PC-3 (cell line): ENCODE measurements around the gene PTPRD. TPM values are rescaled to one million over a fixed set of nuclear protein-coding genes. Genes with fewer than 3 reads are reported as not detected.

ENCODE experiments used
- ATAC-seq: fragments of 200-7000 bp; cut with Tn5 transposase; 2 replicates; pipeline ENCODE4 v1.9.1; 2020; ENCODE audit warnings: mild to moderate bottlenecking, moderate library complexity
- BruUV-seq: library from RNA; stranded (reverse); fragments of 400-500 nt; replicated peaks from 2 replicates; lab custom pipeline; 2021; lab: Mats Ljungman, UMichigan
- CTCF ChIA-PET: fragments of 300-600 bp; sonication (Branson Sonifier 250); formaldehyde crosslinking; loops from one replicate; lab custom pipeline; 2022; ENCODE audit warnings: antibody characterized with exemption; lab: Charles Lee
- POLR2A ChIA-PET: fragments of 300-600 bp; sonication (Branson Sonifier 250); formaldehyde crosslinking; loops from one replicate; lab custom pipeline; 2022; ENCODE audit warnings: antibody characterized with exemption; ENCODE audit not compliant: unreplicated experiment; lab: Charles Lee
- DNase-seq: peaks from one replicate; pipeline ENCODE4 v3.0.0-alpha.2; 2015
- H2AFZ ChIP-seq: fragments of 300-600 bp; sonication (generic); 2 replicates; pipeline ENCODE4 v1.6.0; 2016; ENCODE audit warnings: antibody characterized with exemption, low read length
- H3F3A ChIP-seq: fragments of 300-600 bp; sonication (generic); one replicate; pipeline ENCODE4 v1.6.0; 2017; ENCODE audit warnings: antibody characterized with exemption, low read length, control low read depth, mild to moderate bottlenecking; ENCODE audit not compliant: unreplicated experiment
- H3K27ac ChIP-seq: fragments of 300-600 bp; sonication (generic); 2 replicates; pipeline ENCODE4 v1.5.1; 2016; ENCODE audit warnings: mild to moderate bottlenecking, low read length
- H3K27me3 ChIP-seq: fragments of 300-600 bp; sonication (generic); 2 replicates; pipeline ENCODE4 v1.6.1; 2016; ENCODE audit warnings: low read length, mixed read lengths
- H3K36me3 ChIP-seq: fragments of 300-600 bp; sonication (generic); 2 replicates; pipeline ENCODE4 v1.6.1; 2016; ENCODE audit warnings: low read depth, mixed run types, low read length, mixed read lengths
- H3K4me1 ChIP-seq: fragments of 300-600 bp; sonication (generic); 2 replicates; pipeline ENCODE4 v1.5.1; 2016; ENCODE audit warnings: low read length; ENCODE audit not compliant: insufficient read depth
- H3K4me2 ChIP-seq: fragments of 300-600 bp; sonication (generic); 2 replicates; pipeline ENCODE4 v1.6.0; 2016; ENCODE audit warnings: low read length
- H3K4me3 ChIP-seq: fragments of 300-600 bp; sonication (generic); 2 replicates; pipeline ENCODE4 v1.5.1; 2016; ENCODE audit warnings: mild to moderate bottlenecking, low read length, mixed read lengths
- H3K79me2 ChIP-seq: fragments of 300-600 bp; sonication (generic); 2 replicates; pipeline ENCODE4 v1.6.1; 2017; ENCODE audit warnings: low read length, mixed read lengths
- H3K9ac ChIP-seq: fragments of 300-600 bp; sonication (generic); 2 replicates; pipeline ENCODE4 v1.6.0; 2016; ENCODE audit warnings: mild to moderate bottlenecking, low read length
- H3K9me2 ChIP-seq: fragments of 300-600 bp; sonication (generic); replicated peaks from 2 replicates; pipeline ENCODE4 v1.6.1; 2016; ENCODE audit warnings: mixed run types, low read length, mixed read lengths
- H3K9me3 ChIP-seq: fragments of 300-600 bp; sonication (generic); 2 replicates; pipeline ENCODE4 v1.6.1; 2016; ENCODE audit warnings: low read length, mixed read lengths
- H4K20me1 ChIP-seq: fragments of 300-600 bp; sonication (generic); 2 replicates; pipeline ENCODE4 v1.6.1; 2016; ENCODE audit warnings: low read length, mixed read lengths
- EZH2 ChIP-seq: fragments of 300-600 bp; sonication (generic); IDR thresholded peaks from one replicate; pipeline ENCODE4 v1.6.1; 2017; ENCODE audit warnings: antibody characterized with exemption, mild to moderate bottlenecking, low read length; ENCODE audit not compliant: unreplicated experiment
- EZH2phosphoT487 ChIP-seq: fragments of 300-600 bp; sonication (generic); IDR thresholded peaks from 2 replicates; pipeline ENCODE4 v1.6.1; 2018; ENCODE audit warnings: mild to moderate bottlenecking, antibody characterized with exemption, low read length, borderline replicate concordance
- intact Hi-C: fragments of 100-400 bp; cut with micrococcal nuclease; formaldehyde crosslinking; loops from 2 replicates; pipeline ENCODE4 v1.9.0; 2023
- total RNA-seq: library from RNA; depleted of rRNA; stranded (reverse); fragments of >200 nt; gene quantifications from 2 replicates; pipeline ENCODE4 v1.2.3, GENCODE V29; 2014
- TF ChIP-seq, protein P1 (sequence below): fragments of 300-600 bp; sonication (generic); conservative IDR thresholded peaks from 2 replicates; pipeline ENCODE4 v1.5.1; 2017; ENCODE audit warnings: antibody characterized with exemption, low read depth, mild to moderate bottlenecking, low read length

The PTPRD gene
- total RNA-seq, 1 experiment from 2014 or later, result not detected

DNA sequence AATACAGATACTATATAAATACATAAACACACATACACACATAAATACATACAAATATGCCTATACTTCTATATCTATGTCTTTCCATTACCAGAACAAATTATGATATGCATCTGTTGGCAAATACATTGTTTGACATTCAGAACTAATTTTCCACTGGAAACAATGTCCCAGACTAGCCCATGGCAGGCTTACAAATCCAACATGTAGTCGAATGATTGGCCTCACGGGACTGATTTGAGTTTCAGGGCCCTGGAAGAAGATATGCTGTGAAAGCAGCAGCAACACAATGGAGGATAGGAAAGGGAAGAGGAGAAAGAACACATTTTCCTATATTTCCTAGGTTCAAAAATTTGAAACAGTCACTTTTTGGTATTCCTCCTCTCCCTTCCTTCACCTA, 1932.1 kb downstream of the PTPRD start:
- Histone ChIP-seq H3K9me3 (no peaks in the 10 kb centered on the region), H3K9me2 (no peaks in the 10 kb centered on the region), H3K4me1 (no peaks in the 10 kb centered on the region), H4K20me1 (no peaks in the 10 kb centered on the region), H3K79me2 (no peaks in the 10 kb centered on the region), H3K27ac (no peak overlapping the region), H3K4me2 (no peak overlapping the region), H3K36me3 (no peaks in the 10 kb centered on the region), H3K4me3 (no peak overlapping the region), H3F3A (no peaks in the 10 kb centered on the region), H3K27me3 (no peaks in the 10 kb centered on the region), H3K9ac (no peak overlapping the region), H2AFZ (no peak overlapping the region)
- ATAC-seq (no peak), DNase-seq (no peak)
- TF ChIP-seq, protein P1, sequence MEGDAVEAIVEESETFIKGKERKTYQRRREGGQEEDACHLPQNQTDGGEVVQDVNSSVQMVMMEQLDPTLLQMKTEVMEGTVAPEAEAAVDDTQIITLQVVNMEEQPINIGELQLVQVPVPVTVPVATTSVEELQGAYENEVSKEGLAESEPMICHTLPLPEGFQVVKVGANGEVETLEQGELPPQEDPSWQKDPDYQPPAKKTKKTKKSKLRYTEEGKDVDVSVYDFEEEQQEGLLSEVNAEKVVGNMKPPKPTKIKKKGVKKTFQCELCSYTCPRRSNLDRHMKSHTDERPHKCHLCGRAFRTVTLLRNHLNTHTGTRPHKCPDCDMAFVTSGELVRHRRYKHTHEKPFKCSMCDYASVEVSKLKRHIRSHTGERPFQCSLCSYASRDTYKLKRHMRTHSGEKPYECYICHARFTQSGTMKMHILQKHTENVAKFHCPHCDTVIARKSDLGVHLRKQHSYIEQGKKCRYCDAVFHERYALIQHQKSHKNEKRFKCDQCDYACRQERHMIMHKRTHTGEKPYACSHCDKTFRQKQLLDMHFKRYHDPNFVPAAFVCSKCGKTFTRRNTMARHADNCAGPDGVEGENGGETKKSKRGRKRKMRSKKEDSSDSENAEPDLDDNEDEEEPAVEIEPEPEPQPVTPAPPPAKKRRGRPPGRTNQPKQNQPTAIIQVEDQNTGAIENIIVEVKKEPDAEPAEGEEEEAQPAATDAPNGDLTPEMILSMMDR, result no peak
- TF ChIP-seq EZH2 (no peak), EZH2phosphoT487 (no peak)
- no TSS peak for BruUV-seq
- intact Hi-C loops, result no loop called here
- ChIA-PET CTCF (no interaction called here), POLR2A (no interaction called here)

DNA sequence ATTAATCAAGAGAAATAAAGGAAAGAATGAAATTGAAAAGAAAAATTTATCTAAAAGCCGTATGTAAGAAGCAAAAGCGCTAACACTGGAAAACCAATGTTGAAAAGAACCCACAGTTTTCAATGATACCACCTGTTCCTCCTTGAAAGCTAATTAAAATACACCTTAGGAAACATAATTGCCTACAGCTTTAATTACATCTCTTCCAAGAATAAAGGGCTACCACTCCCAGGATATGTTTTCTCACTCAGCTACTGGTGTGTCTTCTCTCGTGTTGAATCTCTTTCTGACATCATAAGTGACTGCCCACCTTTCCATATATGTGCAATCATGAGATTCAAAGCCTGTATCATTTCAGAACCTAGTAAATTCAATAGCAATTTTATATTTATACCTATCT, 1932.6 kb downstream of the PTPRD start:
- Histone ChIP-seq H4K20me1 (no peaks in the 10 kb centered on the region), H3K9me3 (no peaks in the 10 kb centered on the region), H2AFZ (no peak overlapping the region), H3K27ac (no peak overlapping the region), H3K4me3 (no peak overlapping the region), H3K4me1 (no peaks in the 10 kb centered on the region), H3K9ac (no peak overlapping the region), H3K36me3 (no peaks in the 10 kb centered on the region), H3K4me2 (no peak overlapping the region), H3F3A (no peaks in the 10 kb centered on the region), H3K79me2 (no peaks in the 10 kb centered on the region), H3K9me2 (no peaks in the 10 kb centered on the region), H3K27me3 (no peaks in the 10 kb centered on the region)
- TF ChIP-seq, protein P1, result no peak
- TF ChIP-seq EZH2phosphoT487 (no peak), EZH2 (no peak)
- POLR2A ChIA-PET, result no interaction called here
- DNase-seq (no peak), ATAC-seq (no peak)
- intact Hi-C loops, result no loop called here
- CTCF ChIA-PET, result no interaction called here
- no TSS peak for BruUV-seq

DNA sequence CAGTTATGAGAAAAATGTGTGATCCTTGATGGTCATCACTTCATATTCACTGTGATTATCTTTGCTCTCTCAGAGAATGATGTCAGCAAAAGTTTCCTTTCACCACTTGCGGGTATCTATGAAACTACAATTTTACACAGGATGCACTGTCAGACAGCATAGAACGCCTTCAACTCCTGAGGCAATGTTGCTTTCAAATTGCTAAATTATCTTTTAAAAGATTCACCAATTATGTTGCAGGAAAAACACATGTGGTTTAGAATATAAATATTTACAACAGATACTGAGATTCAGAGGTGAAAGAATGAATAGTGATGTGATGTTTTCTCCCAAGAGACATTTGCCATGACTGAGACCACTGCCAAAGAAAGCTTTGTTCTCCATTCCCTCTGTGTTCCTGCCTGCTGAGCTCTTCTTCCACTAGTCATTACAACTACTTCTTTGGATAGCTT, 1933.4 kb downstream of the PTPRD start:
- DNase-seq, result no peak
- ChIA-PET POLR2A (no interaction called here), CTCF (no interaction called here)
- Histone ChIP-seq H3K4me3 (no peak overlapping the region), H3K9me3 (no peaks in the 10 kb centered on the region), H2AFZ (no peak overlapping the region), H3K9ac (no peak overlapping the region), H3K9me2 (no peaks in the 10 kb centered on the region), H3K4me1 (no peaks in the 10 kb centered on the region), H3F3A (no peaks in the 10 kb centered on the region), H3K27ac (no peak overlapping the region), H3K36me3 (no peaks in the 10 kb centered on the region), H3K79me2 (no peaks in the 10 kb centered on the region), H3K27me3 (no peaks in the 10 kb centered on the region), H4K20me1 (no peaks in the 10 kb centered on the region), H3K4me2 (no peak overlapping the region)
- BruUV-seq, result no TSS peak
- TF ChIP-seq EZH2, result no peak
- no peak for TF ChIP-seq EZH2phosphoT487
- TF ChIP-seq, protein P1, result no peak
- intact Hi-C loops, result no loop called here
- no peak for ATAC-seq
